ENCODE data around the gene PARVB.

PARVB gene

GRCh38 chr22:44139773-44140172 is 115.7 kb downstream of the PARVB start:
- FAIRE-seq, result no peak

- FAIRE-seq, result no peak
Measured at GRCh38 chr22:44142421-44143104, 118.5 kb downstream of the PARVB start.

- no peak for FAIRE-seq
Measured at GRCh38 chr22:44143105-44143474, 119.0 kb downstream of the PARVB start.

- no peak for FAIRE-seq
Measured at GRCh38 chr22:44143579-44143978, 119.5 kb downstream of the PARVB start.

GRCh38 chr22:44144046-44144569 is 120.0 kb downstream of the PARVB start:
- FAIRE-seq, result no peak

- FAIRE-seq, result no peak
Measured at GRCh38 chr22:44145544-44145943, 121.4 kb downstream of the PARVB start.

GRCh38 chr22:44146088-44146861 is 122.2 kb downstream of the PARVB start:
- no peak for FAIRE-seq

GRCh38 chr22:44147008-44147645 is 123.0 kb downstream of the PARVB start:
- no peak for FAIRE-seq

- no peak for FAIRE-seq
Measured at GRCh38 chr22:44147821-44148574, 123.9 kb downstream of the PARVB start.

- FAIRE-seq, result no peak
Measured at GRCh38 chr22:44151676-44152075, 127.6 kb downstream of the PARVB start.

- no peak for FAIRE-seq
Measured at GRCh38 chr22:44153710-44154109, 129.6 kb downstream of the PARVB start.

GRCh38 chr22:44154436-44154942 is 130.4 kb downstream of the PARVB start:
- FAIRE-seq, result no peak

- no peak for FAIRE-seq
Measured at GRCh38 chr22:44155115-44155514, 131.0 kb downstream of the PARVB start.

- no peak for FAIRE-seq
Measured at GRCh38 chr22:44157916-44158618, 134.0 kb downstream of the PARVB start.

- no peak for FAIRE-seq
Measured at GRCh38 chr22:44158816-44159215, 134.7 kb downstream of the PARVB start.

GRCh38 chr22:44159221-44159620 is 135.1 kb downstream of the PARVB start:
- no peak for FAIRE-seq

GRCh38 chr22:44159811-44160210 is 135.7 kb downstream of the PARVB start:
- no peak for FAIRE-seq

- no peak for FAIRE-seq
Measured at GRCh38 chr22:44160421-44160820, 136.3 kb downstream of the PARVB start.

- FAIRE-seq, result no peak
Measured at GRCh38 chr22:44161673-44162072, 137.6 kb downstream of the PARVB start.

- FAIRE-seq, result no peak
Measured at GRCh38 chr22:44162960-44163359, 138.9 kb downstream of the PARVB start.

GRCh38 chr22:44163536-44163935 is 139.4 kb downstream of the PARVB start:
- no peak for FAIRE-seq

- no peak for FAIRE-seq
Measured at GRCh38 chr22:44164031-44164430, 139.9 kb downstream of the PARVB start.
